Liver (tissue), 3 donors: ENCODE measurements around the gene UBE2F.

Experiments
- TAF1 ChIP-seq: conservative IDR thresholded peaks from 2 replicates; pipeline ENCODE4 v1.6.1; 2016; ENCODE audit warnings: antibody characterized with exemption, mild to moderate bottlenecking
- TF ChIP-seq, protein P1 (sequence below): fragments of 150-350 bp; IDR thresholded peaks from 2 replicates; pipeline ENCODE4 v1.5.1; 2017; ENCODE audit warnings: improper control_type of control experiment, low read depth, low read length; ENCODE audit not compliant: missing input control
- donor health status: healthy.
- donor health status: healthy.

DNA sequence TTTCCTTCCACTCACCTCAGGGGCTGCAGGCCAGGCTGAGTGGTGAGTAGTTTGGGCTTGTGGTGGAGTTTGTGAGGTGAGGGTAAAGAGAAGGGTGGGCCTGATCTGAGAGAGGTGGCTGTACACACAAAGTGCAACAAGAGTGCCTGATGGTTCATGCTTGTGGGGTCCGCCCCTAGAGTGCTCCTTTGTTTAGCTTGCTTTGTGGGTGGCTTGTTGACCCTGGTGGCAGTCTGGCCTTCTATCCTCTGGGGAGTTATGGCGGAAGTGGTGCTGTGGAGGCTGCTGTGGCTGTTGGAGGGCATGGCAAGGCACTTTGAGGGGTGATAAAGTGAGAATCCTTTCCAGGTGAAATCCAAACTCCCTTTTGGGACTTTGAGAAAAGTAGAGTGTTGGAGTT, 10.6 kb downstream of the UBE2F start:
- no peak for TF ChIP-seq TAF1
- TF ChIP-seq, protein P1, sequence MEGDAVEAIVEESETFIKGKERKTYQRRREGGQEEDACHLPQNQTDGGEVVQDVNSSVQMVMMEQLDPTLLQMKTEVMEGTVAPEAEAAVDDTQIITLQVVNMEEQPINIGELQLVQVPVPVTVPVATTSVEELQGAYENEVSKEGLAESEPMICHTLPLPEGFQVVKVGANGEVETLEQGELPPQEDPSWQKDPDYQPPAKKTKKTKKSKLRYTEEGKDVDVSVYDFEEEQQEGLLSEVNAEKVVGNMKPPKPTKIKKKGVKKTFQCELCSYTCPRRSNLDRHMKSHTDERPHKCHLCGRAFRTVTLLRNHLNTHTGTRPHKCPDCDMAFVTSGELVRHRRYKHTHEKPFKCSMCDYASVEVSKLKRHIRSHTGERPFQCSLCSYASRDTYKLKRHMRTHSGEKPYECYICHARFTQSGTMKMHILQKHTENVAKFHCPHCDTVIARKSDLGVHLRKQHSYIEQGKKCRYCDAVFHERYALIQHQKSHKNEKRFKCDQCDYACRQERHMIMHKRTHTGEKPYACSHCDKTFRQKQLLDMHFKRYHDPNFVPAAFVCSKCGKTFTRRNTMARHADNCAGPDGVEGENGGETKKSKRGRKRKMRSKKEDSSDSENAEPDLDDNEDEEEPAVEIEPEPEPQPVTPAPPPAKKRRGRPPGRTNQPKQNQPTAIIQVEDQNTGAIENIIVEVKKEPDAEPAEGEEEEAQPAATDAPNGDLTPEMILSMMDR, result no peak
